Upper lobe of left lung (tissue), 6 donors: ENCODE results near the gene FBF1. TPM values are rescaled to one million over a fixed set of nuclear protein-coding genes. Genes with fewer than 3 reads are reported as not detected.

Experiments
- ATAC-seq, 2 donors: fragments of 200-7000 bp; cut with Tn5 transposase; one replicate each; pipeline ENCODE4 v1.9.1; 2022; ENCODE audit warnings: mild to moderate bottlenecking in 2 of 2, moderate library complexity in 2 of 2; ENCODE audit not compliant: low FRiP score in 2 of 2
- DNase-seq, 2 donors: peaks; one replicate each; pipeline ENCODE4 v3.0.0-alpha.2; 2019 to 2020
- H3K27ac ChIP-seq, 4 donors: fragments of 200-600 bp; sonication (generic); one replicate each; pipeline ENCODE4 v1.5.1; 2016 to 2019
- H3K27me3 ChIP-seq, 4 donors: fragments of 200-600 bp; sonication (generic); one replicate each; pipeline ENCODE4 v1.5.1; 2017 to 2019
- H3K36me3 ChIP-seq, 4 donors: fragments of 200-600 bp; sonication (generic); one replicate each; pipeline ENCODE4 v1.5.1; 2016 to 2019
- H3K4me1 ChIP-seq, 4 donors: fragments of 200-600 bp; sonication (generic); one replicate each; pipeline ENCODE4 v1.5.1; 2018 to 2019
- H3K4me3 ChIP-seq, 4 donors: fragments of 200-600 bp; sonication (generic); one replicate each; pipeline ENCODE4 v1.5.1; 2017 to 2019; ENCODE audit warnings: mild to moderate bottlenecking in 2 of 4, moderate library complexity in 1 of 4
- H3K9me3 ChIP-seq, 4 donors: fragments of 200-600 bp; sonication (generic); one replicate each; pipeline ENCODE4 v1.5.1; 2018 to 2019
- EP300 ChIP-seq, 4 donors: sonication (generic); formaldehyde crosslinking; IDR thresholded peaks; one replicate each; pipeline ENCODE4 v1.5.1; 2017; ENCODE audit warnings: antibody characterized with exemption in 4 of 4, control low read depth in 2 of 4
- POLR2A ChIP-seq, 4 donors: fragments of 450-650 bp; IDR thresholded peaks; one replicate each; pipeline ENCODE4 v1.5.1; 2016 to 2017; ENCODE audit warnings: antibody characterized with exemption in 4 of 4, mild to moderate bottlenecking in 2 of 4
- POLR2AphosphoS5 ChIP-seq, 2 donors: sonication (generic); formaldehyde crosslinking; IDR thresholded peaks; one replicate each; pipeline ENCODE4 v1.5.1; 2017; ENCODE audit warnings: antibody characterized with exemption in 2 of 2
- WGBS, 2 donors: methylation state at CpG; one replicate each; pipeline ENCODE4 v1.1.5; 2017 to 2018; 5-methylcytosine and 5-hydroxymethylcytosine counted together
- total RNA-seq, 6 donors: library from RNA; depleted of rRNA in 4 of 6; stranded (reverse); fragments of >200 nt in 4 of 6; gene quantifications; one replicate each; pipeline versions ENCODE4 v1.1.0 to v1.2.1, GENCODE V29; 2016 to 2021
- TF ChIP-seq, protein P1 (sequence below), 6 experiments: fragments of 450-650 bp in 4 of 6; fragments of 200-600 bp in 2 of 6; sonication (generic) in 2 of 6; IDR thresholded peaks; one replicate each; pipeline ENCODE4 v1.5.1; 2016 to 2019; ENCODE audit warnings: antibody characterized with exemption in 6 of 6
- donor health status: DM: no; HTN: no; CAD: no; lungs with moderate emphysema.
- donor health status: DM: no; HTN: yes; CAD: no; lungs with severe emphysema.

FBF1 gene
- total RNA-seq, 6 donors from 2014 or later = 9.3 to 66.0 (median 14.3) TPM

GRCh38 chr17:75950421-75950820 lies 9.6 kb upstream of the FBF1 start:
- Histone ChIP-seq H3K9me3 (no peaks in the 10 kb centered on the region), H3K36me3 (peaks cover 35 to 99% (median 90%) of the 10 kb centered on the region in 4 donors), H3K4me3 (no peak overlapping the region), H3K27ac (no peak overlapping the region), H3K27me3 (no peaks in the 10 kb centered on the region), H3K4me1 (no peaks in the 10 kb centered on the region)
- TF ChIP-seq POLR2AphosphoS5 (IDR thresholded peaks at IDR 0.05) = no peak
- no peak for TF ChIP-seq POLR2A (IDR thresholded peaks at IDR 0.05)
- no peak for TF ChIP-seq EP300 (IDR thresholded peaks at IDR 0.05)
- TF ChIP-seq, protein P1, sequence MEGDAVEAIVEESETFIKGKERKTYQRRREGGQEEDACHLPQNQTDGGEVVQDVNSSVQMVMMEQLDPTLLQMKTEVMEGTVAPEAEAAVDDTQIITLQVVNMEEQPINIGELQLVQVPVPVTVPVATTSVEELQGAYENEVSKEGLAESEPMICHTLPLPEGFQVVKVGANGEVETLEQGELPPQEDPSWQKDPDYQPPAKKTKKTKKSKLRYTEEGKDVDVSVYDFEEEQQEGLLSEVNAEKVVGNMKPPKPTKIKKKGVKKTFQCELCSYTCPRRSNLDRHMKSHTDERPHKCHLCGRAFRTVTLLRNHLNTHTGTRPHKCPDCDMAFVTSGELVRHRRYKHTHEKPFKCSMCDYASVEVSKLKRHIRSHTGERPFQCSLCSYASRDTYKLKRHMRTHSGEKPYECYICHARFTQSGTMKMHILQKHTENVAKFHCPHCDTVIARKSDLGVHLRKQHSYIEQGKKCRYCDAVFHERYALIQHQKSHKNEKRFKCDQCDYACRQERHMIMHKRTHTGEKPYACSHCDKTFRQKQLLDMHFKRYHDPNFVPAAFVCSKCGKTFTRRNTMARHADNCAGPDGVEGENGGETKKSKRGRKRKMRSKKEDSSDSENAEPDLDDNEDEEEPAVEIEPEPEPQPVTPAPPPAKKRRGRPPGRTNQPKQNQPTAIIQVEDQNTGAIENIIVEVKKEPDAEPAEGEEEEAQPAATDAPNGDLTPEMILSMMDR (IDR thresholded peaks at IDR 0.05) = no peak
- 84 to 93% methylated on average over 6 of the region's 6 CpGs for WGBS, 2 donors
- ATAC-seq (no peak), DNase-seq (no peak)

- DNase-seq (no peak), ATAC-seq (no peak)
- 70 to 80% methylated on average over 2 of the region's 2 CpGs for WGBS, 2 donors
- Histone ChIP-seq H3K9me3 (no peaks in the 10 kb centered on the region), H3K27ac (no peak overlapping the region), H3K27me3 (no peaks in the 10 kb centered on the region), H3K36me3 (peaks cover 13 to 51% (median 45%) of the 10 kb centered on the region in 4 donors), H3K4me1 (peaks cover 6 to 14% (median 13%) of the 10 kb centered on the region in 4 donors), H3K4me3 (no peak overlapping the region)
- TF ChIP-seq EP300 (IDR thresholded peaks at IDR 0.05) = no peak
- TF ChIP-seq, protein P1 (IDR thresholded peaks at IDR 0.05) = no peak
- TF ChIP-seq POLR2A (IDR thresholded peaks at IDR 0.05) = no peak
- no peak for TF ChIP-seq POLR2AphosphoS5 (IDR thresholded peaks at IDR 0.05)
These were observed 4.4 kb upstream of the FBF1 start for GRCh38 chr17:75945211-75945610.

DNA sequence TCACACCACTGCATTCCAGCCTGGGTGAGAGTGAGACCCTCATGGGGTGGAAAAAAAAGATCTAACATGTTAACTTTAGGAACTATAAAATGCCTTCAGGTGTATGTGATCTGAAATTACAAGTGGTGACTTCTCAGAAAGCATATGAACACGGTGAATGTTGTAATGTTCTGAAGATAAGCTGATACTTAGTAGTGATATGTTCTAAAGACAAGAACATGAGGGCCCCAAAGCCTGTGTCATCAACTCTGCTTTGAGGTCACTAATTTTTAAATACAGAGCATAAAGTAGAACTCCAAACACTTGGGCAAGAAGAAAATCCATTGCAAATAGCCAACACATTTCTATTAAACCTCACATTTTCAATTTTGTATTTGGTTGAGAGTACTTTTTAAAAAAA lies 2.6 kb upstream of the FBF1 start:
- H3K27me3 ChIP-seq = no peaks in the 10 kb centered on the region
- no peak for ATAC-seq
- no peak for DNase-seq
- 87 to 88% methylated on average over 1 of the region's 1 CpG for WGBS, 2 donors
- H3K4me1 ChIP-seq = peaks cover 9 to 18% (median 16%) of the 10 kb centered on the region in 4 donors
- H3K4me3 ChIP-seq = no peak overlapping the region
- no peak for TF ChIP-seq POLR2A (IDR thresholded peaks at IDR 0.05)
- no peak for TF ChIP-seq POLR2AphosphoS5 (IDR thresholded peaks at IDR 0.05)
- TF ChIP-seq, protein P1 (IDR thresholded peaks at IDR 0.05) = no peak
- no peak for TF ChIP-seq EP300 (IDR thresholded peaks at IDR 0.05)
- H3K27ac ChIP-seq = peak overlapping the region in 1 of 4 donors; percentile 35
- peaks cover 0 to 34% (median 28%) of the 10 kb centered on the region in 4 donors for H3K36me3 ChIP-seq
- H3K9me3 ChIP-seq = no peaks in the 10 kb centered on the region

- Histone ChIP-seq H3K36me3 (peaks cover 0 to 24% (median 18%) of the 10 kb centered on the region in 4 donors), H3K27ac (no peak overlapping the region), H3K9me3 (no peaks in the 10 kb centered on the region), H3K4me3 (no peak overlapping the region), H3K27me3 (no peaks in the 10 kb centered on the region), H3K4me1 (peaks cover 9 to 18% (median 16%) of the 10 kb centered on the region in 4 donors)
- TF ChIP-seq, protein P1 (IDR thresholded peaks at IDR 0.05) = no peak
- TF ChIP-seq EP300 (IDR thresholded peaks at IDR 0.05) = no peak
- no peak for TF ChIP-seq POLR2A (IDR thresholded peaks at IDR 0.05)
- no peak for TF ChIP-seq POLR2AphosphoS5 (IDR thresholded peaks at IDR 0.05)
- no peak for ATAC-seq
- 87 to 91% methylated on average over 4 of the region's 4 CpGs for WGBS, 2 donors
- DNase-seq = no peak
These were observed 1.6 kb upstream of the FBF1 start for GRCh38 chr17:75942473-75942872.

- Histone ChIP-seq H3K4me1 (peaks cover 9 to 18% (median 16%) of the 10 kb centered on the region in 4 donors), H3K36me3 (peaks cover 0 to 13% (median 8%) of the 10 kb centered on the region in 4 donors), H3K27ac (peak overlapping the region in 3 of 4 donors; percentile 82 to 89 (median 87)), H3K27me3 (no peaks in the 10 kb centered on the region), H3K4me3 (peak overlapping the region in 3 of 4 donors; percentile 70 to 91 (median 81)), H3K9me3 (no peaks in the 10 kb centered on the region)
- TF ChIP-seq POLR2AphosphoS5 (IDR thresholded peaks at IDR 0.05) = no peak
- no peak for TF ChIP-seq POLR2A (IDR thresholded peaks at IDR 0.05)
- TF ChIP-seq, protein P1 (IDR thresholded peaks at IDR 0.05) = no peak
- no peak for TF ChIP-seq EP300 (IDR thresholded peaks at IDR 0.05)
- no peak for ATAC-seq
- DNase-seq = no peak
- WGBS, 2 donors = 48 to 60% methylated on average over 6 of the region's 6 CpGs
These were observed 589 bp upstream of the FBF1 start for GRCh38 chr17:75941442-75941819.
